ENCODE results near the gene TEX19.

The TEX19 gene

DNA sequence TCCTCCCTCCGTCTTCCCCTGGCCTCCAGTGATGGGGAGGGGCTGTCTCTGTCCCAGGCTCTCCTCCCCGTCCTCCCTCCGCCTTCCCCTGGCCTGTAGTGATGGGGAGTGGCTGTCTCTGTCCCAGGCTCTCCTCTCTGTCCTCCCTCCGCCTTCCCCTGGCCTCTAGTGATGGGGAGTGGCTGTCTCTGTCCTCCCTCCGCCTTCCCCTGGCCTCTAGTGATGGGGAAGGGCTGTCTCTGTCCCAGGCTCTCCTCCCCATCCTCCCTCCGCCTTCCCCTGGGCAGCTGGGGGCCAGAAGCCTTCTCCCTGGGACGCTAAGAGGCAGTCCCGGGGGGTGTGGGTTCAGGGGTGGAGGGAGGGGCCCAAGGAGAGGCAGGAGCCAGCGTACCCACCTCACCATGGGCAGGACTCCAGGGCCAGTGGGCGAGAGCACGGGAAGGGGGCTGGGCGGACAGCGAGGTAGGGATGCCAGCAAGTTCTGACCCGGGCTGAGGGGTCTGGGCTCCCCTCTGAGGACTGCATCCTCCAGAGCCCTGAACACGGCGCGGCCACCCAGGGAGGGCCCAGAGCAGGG, 27.3 kb downstream of the TEX19 start:
- TF ChIP-seq EP300 (IDR thresholded peaks at IDR 0.05; ENCODE audit: borderline replicate concordance) (no peak), NFIC (IDR thresholded peaks at IDR 0.05) (no peak), FOXM1 (IDR thresholded peaks at IDR 0.05; ENCODE audit: borderline replicate concordance, low read depth) (no peak), CEBPB (IDR thresholded peaks at IDR 0.05) (no peak), EGR1 (IDR thresholded peaks at IDR 0.05) (no peak), TAF1 (IDR thresholded peaks at IDR 0.05; ENCODE audit: low read depth) (no peak), ZBTB7A (IDR thresholded peaks at IDR 0.05; ENCODE audit: low read depth) (no peak), CREB1 (IDR thresholded peaks at IDR 0.05; ENCODE audit: low read depth) (no peak)
- TF ChIP-seq, protein P1, sequence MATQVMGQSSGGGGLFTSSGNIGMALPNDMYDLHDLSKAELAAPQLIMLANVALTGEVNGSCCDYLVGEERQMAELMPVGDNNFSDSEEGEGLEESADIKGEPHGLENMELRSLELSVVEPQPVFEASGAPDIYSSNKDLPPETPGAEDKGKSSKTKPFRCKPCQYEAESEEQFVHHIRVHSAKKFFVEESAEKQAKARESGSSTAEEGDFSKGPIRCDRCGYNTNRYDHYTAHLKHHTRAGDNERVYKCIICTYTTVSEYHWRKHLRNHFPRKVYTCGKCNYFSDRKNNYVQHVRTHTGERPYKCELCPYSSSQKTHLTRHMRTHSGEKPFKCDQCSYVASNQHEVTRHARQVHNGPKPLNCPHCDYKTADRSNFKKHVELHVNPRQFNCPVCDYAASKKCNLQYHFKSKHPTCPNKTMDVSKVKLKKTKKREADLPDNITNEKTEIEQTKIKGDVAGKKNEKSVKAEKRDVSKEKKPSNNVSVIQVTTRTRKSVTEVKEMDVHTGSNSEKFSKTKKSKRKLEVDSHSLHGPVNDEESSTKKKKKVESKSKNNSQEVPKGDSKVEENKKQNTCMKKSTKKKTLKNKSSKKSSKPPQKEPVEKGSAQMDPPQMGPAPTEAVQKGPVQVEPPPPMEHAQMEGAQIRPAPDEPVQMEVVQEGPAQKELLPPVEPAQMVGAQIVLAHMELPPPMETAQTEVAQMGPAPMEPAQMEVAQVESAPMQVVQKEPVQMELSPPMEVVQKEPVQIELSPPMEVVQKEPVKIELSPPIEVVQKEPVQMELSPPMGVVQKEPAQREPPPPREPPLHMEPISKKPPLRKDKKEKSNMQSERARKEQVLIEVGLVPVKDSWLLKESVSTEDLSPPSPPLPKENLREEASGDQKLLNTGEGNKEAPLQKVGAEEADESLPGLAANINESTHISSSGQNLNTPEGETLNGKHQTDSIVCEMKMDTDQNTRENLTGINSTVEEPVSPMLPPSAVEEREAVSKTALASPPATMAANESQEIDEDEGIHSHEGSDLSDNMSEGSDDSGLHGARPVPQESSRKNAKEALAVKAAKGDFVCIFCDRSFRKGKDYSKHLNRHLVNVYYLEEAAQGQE (IDR thresholded peaks at IDR 0.05; ENCODE audit: low read depth), result no peak

DNA sequence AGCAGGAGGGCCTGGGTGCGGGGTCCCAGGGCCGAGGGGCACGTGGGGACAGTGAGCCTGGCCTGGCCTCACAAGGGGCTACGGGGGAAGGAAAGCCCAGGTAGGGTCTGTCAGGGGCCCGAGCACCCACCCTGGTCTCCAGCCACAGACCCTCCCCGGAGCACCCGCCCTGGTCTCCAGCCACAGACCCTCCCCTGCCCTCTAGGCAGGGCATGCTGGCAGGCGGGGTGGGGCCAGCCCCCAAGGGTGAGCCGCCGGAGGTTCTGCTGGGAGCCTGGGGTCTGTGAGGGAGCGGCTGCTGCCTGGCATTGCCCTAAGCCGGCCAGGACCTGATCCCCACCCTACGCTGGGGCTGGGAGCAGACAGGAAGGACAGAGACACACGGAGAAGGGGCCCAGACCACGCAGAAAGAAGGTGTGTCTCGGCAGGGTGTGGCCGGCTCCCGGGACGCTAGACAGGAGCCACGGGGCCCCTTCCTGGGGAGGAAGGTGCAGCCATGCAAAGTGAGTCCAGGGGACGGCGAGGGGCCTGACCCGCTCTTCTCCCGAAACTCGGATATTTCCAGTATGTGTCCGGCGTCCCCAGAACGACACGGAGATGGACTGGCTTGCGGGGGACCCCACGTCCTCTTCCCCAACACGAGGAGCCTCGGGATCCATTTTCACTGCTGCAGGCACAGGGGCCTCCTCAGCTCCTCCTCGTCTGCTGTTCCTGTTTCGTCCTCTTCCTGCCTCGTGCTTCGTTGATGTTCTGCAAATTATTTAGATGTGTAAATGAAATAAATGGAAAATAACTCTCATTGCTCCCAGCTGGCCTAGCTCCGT, 28.0 kb downstream of the TEX19 start:
- TF ChIP-seq ZBTB7A (IDR thresholded peaks at IDR 0.05; ENCODE audit: low read depth), result no peak
- TF ChIP-seq, protein P1 (IDR thresholded peaks at IDR 0.05; ENCODE audit: low read depth), result no peak
- no peak for TF ChIP-seq EP300 (IDR thresholded peaks at IDR 0.05; ENCODE audit: borderline replicate concordance)
- TF ChIP-seq, protein P2, sequence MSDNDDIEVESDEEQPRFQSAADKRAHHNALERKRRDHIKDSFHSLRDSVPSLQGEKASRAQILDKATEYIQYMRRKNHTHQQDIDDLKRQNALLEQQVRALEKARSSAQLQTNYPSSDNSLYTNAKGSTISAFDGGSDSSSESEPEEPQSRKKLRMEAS (IDR thresholded peaks at IDR 0.05), result no peak
- no peak for TF ChIP-seq TCF12 (IDR thresholded peaks at IDR 0.05; ENCODE audit: low read depth)
- no peak for TF ChIP-seq CREB1 (IDR thresholded peaks at IDR 0.05; ENCODE audit: low read depth)

DNA sequence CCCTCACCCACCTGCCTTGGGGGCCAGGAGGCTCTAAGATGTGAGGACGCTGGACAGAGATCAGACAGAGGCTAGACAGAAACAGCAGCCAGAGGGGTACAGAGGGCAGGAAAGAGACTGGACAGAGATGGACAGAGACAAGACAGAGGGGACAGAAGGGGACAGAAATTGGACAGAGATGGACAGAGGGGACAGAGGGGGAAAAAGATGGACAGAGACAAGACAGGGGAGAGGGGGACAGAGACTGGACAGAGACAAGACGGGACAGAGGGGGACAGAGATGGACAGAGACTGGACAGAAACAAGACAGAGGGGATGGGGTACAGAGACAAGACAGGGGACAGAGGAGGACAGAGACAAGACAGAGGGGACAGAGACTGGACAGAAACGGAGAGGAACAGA, 28.7 kb downstream of the TEX19 start:
- TF ChIP-seq, protein P1 (IDR thresholded peaks at IDR 0.05; ENCODE audit: low read depth), result peak; percentile 49; the same call in 1 of the 2 replicates
- TF ChIP-seq EGR1 (IDR thresholded peaks at IDR 0.05) (no peak), ZBTB7A (IDR thresholded peaks at IDR 0.05; ENCODE audit: low read depth) (no peak), TAF1 (IDR thresholded peaks at IDR 0.05; ENCODE audit: low read depth) (no peak)

DNA sequence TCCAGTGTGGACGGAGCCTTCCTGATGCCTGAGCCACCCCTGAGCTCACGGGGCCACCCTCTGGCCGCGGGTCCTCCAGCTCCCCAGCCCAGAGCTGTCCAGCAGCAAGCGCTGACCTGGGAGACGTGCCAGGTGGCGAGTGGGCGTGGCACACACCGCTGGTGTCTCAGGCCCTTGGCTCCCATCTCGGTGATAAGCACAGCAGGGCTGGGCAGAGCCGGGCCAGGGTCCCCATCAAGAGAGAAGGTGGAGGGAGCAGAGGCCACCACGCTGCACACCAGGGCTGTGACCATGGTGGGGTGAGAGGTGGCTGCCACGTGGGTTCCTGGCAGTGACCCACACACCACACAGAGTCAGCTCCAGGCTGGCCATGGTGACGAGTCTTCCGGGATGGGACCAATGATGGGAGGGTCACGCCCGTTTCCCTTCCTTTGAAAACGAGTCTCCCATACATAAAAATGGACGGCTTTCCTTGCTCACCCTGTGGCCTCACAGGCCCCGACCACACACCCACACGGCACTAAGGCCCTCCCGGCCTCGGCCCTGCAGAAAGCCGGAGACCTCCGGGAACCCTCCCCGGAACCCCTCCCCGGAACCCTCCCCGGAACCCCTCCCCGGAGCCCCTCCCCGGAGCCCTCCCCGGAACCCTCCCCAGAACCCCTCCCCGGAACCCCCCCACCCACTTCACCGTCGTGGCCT, 29.3 kb downstream of the TEX19 start:
- TF ChIP-seq TAF1 (IDR thresholded peaks at IDR 0.05; ENCODE audit: low read depth) (no peak), CEBPB (IDR thresholded peaks at IDR 0.05) (no peak), CREB1 (IDR thresholded peaks at IDR 0.05; ENCODE audit: low read depth) (no peak), EP300 (IDR thresholded peaks at IDR 0.05; ENCODE audit: borderline replicate concordance) (peak; percentile 71), NFIC (IDR thresholded peaks at IDR 0.05) (peak; percentile 91), EGR1 (IDR thresholded peaks at IDR 0.05) (no peak), ZBTB7A (IDR thresholded peaks at IDR 0.05; ENCODE audit: low read depth) (no peak), FOXM1 (IDR thresholded peaks at IDR 0.05; ENCODE audit: borderline replicate concordance, low read depth) (no peak), TEAD4 (IDR thresholded peaks at IDR 0.05) (no peak), TCF12 (IDR thresholded peaks at IDR 0.05; ENCODE audit: low read depth) (peak; percentile 79), YY1 (IDR thresholded peaks at IDR 0.05; ENCODE audit: low read depth) (no peak), RAD21 (IDR thresholded peaks at IDR 0.05; ENCODE audit: low read depth) (peak; percentile 44; the same call in 1 of the 2 replicates)
- TF ChIP-seq, protein P3, sequence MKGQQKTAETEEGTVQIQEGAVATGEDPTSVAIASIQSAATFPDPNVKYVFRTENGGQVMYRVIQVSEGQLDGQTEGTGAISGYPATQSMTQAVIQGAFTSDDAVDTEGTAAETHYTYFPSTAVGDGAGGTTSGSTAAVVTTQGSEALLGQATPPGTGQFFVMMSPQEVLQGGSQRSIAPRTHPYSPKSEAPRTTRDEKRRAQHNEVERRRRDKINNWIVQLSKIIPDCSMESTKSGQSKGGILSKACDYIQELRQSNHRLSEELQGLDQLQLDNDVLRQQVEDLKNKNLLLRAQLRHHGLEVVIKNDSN (IDR thresholded peaks at IDR 0.05), result peak; percentile 26
- TF ChIP-seq, protein P1 (IDR thresholded peaks at IDR 0.05; ENCODE audit: low read depth), result peak; percentile 92
- TF ChIP-seq, protein P2 (IDR thresholded peaks at IDR 0.05), result peak; percentile 63

Measured in Ishikawa (cell line).